ENCODE results near the gene NUP93. TPM values are rescaled to one million over a fixed set of nuclear protein-coding genes. Genes with fewer than 3 reads are reported as not detected.
A peak's percentile ranks its signal among the peaks of the same experiment; 100 is the strongest.

Gene NUP93
- total and polyA plus RNA-seq, 9 of the 15 experiments (the other 6 are each of a cell fraction or from before 2014, with no cell fraction given): 92.0 to 162 (median 121) TPM

DNA sequence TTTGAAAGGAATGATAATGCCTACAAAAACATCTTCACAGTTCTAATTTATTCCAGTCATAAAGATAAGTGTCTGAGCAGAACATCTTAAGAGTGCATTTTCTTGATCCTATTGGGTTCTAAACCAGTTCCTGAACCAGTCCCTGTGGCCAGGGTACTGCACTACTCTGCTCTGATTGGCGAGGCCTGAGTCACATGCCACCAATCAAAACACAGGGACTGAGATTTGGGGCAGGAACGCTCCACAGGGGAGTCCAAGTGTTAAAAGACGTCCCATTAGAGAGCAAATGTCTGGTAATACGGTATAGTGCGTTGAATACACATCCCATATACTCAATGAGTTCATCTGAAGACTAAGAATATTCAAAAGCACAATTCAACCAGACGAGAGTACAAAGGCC is 3.0 kb upstream of the NUP93 start:
- Histone ChIP-seq H2AFZ (ENCODE audit: low read depth, low read length) (no peak overlapping the region), H3K27ac (ENCODE audit: extremely low read depth, low read depth, low read length) (no peak overlapping the region), H3K36me3 (ENCODE audit: control insufficient read depth, insufficient read depth, low read length) (peaks cover 4% of the 10 kb centered on the region; the same call in 1 of the 3 replicates), H3K9me3 (replicated peaks; ENCODE audit: control insufficient read depth, insufficient read depth, low read depth, low read length) (no peaks in the 10 kb centered on the region), H4K20me1 (replicated peaks; ENCODE audit: control insufficient read depth, insufficient read depth, low read length) (no peaks in the 10 kb centered on the region; the same call in 1 of the 2 replicates), H3K79me2 (ENCODE audit: control insufficient read depth, insufficient read depth, low read length) (peaks cover 20% of the 10 kb centered on the region), H3K9me1 (ENCODE audit: control insufficient read depth, insufficient read depth, low read length) (no peaks in the 10 kb centered on the region), H3K9ac (ENCODE audit: insufficient read depth in 1 of 2, low read depth in 2 of 2, low read length in 2 of 2) (no peak overlapping the region), H3K4me2 (ENCODE audit: insufficient read depth, low read length) (no peak overlapping the region), H3K27me3 (ENCODE audit: control insufficient read depth in 2 of 2, insufficient read depth in 2 of 2, low read length in 2 of 2) (no peaks in the 10 kb centered on the region), H3K4me3 (no peak overlapping the region), H3K4me1 (replicated peaks in 1 of 2; ENCODE audit: control insufficient read depth in 2 of 2, insufficient read depth in 2 of 2, low read length in 2 of 2) (peaks cover 5 to 14% of the 10 kb centered on the region in 2 experiments; a peak in 4 of 5 replicates)
- CTCF ChIA-PET (ENCODE audit: low intra/inter-chr PET ratio): no interaction called here
- FAIRE-seq (peak; percentile 52), DNase-seq (ENCODE audit: extremely low read depth in 1 of 4, low spot score in 3 of 4) (peak in 1 of 4 experiments; percentile 39), ATAC-seq (peak; percentile 33; the same call in 2 of the 3 replicates)
- intact Hi-C loops (cut with micrococcal nuclease) (loop anchor here (5.0 kb wide), 1 partner anchor 60 kb away; no protein-coding TSS in a partner anchor), in situ Hi-C loops (cut with MboI) (no loop called here)
- POLR2A ChIA-PET: no interaction called here
- 23% methylated on average over 6 of the region's 6 CpGs for WGBS (ENCODE audit: insufficient coverage, low coverage, missing lambda C conversion rate)
- no TSS peak for BruUV-seq (replicated peaks)
- TF ChIP-seq TEAD1 (CRISPR knock-in tag; IDR thresholded peaks at IDR 0.05) (no peak), RCOR1 (IDR thresholded peaks at IDR 0.05; ENCODE audit: borderline replicate concordance in 1 of 2, low read depth in 2 of 2, low read length in 2 of 2) (peak in 1 of 2 experiments; percentile 87; a peak in 2 of 4 replicates), FOXK1 (CRISPR knock-in tag; IDR thresholded peaks at IDR 0.05; ENCODE audit: borderline replicate concordance) (no peak), KDM1A (IDR thresholded peaks at IDR 0.05) (peak in 1 of 2 experiments; percentile 69; a peak in 3 of 4 replicates), NFYB (IDR thresholded peaks at IDR 0.05; ENCODE audit: extremely low read depth, insufficient read length) (peak; percentile 82), PHF21A (IDR thresholded peaks at IDR 0.05; ENCODE audit: borderline replicate concordance, low read depth) (peak; percentile 96), HMG20B (CRISPR knock-in tag; IDR thresholded peaks at IDR 0.05) (no peak), RAD51 (IDR thresholded peaks at IDR 0.05; ENCODE audit: borderline replicate concordance, low read depth) (peak; percentile 56), RBM25 (IDR thresholded peaks at IDR 0.05; ENCODE audit: low read depth, low read length, severe bottlenecking) (peak; percentile 47)
- TF ChIP-seq, protein P1, sequence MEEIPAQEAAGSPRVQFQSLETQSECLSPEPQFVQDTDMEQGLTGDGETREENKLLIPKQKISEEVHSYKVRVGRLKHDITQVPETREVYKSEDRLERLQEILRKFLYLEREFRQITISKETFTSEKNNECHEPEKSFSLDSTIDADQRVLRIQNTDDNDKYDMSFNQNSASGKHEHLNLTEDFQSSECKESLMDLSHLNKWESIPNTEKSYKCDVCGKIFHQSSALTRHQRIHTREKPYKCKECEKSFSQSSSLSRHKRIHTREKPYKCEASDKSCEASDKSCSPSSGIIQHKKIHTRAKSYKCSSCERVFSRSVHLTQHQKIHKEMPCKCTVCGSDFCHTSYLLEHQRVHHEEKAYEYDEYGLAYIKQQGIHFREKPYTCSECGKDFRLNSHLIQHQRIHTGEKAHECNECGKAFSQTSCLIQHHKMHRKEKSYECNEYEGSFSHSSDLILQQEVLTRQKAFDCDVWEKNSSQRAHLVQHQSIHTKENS (CRISPR knock-in tag; IDR thresholded peaks at IDR 0.05): no peak
- TF ChIP-seq, protein P2, sequence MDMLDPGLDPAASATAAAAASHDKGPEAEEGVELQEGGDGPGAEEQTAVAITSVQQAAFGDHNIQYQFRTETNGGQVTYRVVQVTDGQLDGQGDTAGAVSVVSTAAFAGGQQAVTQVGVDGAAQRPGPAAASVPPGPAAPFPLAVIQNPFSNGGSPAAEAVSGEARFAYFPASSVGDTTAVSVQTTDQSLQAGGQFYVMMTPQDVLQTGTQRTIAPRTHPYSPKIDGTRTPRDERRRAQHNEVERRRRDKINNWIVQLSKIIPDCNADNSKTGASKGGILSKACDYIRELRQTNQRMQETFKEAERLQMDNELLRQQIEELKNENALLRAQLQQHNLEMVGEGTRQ (CRISPR knock-in tag; IDR thresholded peaks at IDR 0.05): peak; percentile 77
- TF ChIP-seq, protein P3, sequence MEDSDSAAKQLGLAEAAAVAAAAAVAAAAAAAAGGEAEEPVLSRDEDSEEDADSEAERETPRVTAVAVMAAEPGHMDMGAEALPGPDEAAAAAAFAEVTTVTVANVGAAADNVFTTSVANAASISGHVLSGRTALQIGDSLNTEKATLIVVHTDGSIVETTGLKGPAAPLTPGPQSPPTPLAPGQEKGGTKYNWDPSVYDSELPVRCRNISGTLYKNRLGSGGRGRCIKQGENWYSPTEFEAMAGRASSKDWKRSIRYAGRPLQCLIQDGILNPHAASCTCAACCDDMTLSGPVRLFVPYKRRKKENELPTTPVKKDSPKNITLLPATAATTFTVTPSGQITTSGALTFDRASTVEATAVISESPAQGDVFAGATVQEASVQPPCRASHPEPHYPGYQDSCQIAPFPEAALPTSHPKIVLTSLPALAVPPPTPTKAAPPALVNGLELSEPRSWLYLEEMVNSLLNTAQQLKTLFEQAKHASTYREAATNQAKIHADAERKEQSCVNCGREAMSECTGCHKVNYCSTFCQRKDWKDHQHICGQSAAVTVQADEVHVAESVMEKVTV (CRISPR knock-in tag; IDR thresholded peaks at IDR 0.05): no peak
- TF ChIP-seq, protein P4, sequence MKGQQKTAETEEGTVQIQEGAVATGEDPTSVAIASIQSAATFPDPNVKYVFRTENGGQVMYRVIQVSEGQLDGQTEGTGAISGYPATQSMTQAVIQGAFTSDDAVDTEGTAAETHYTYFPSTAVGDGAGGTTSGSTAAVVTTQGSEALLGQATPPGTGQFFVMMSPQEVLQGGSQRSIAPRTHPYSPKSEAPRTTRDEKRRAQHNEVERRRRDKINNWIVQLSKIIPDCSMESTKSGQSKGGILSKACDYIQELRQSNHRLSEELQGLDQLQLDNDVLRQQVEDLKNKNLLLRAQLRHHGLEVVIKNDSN (CRISPR knock-in tag; IDR thresholded peaks at IDR 0.05): peak; percentile 70
- TF ChIP-seq, protein P5, sequence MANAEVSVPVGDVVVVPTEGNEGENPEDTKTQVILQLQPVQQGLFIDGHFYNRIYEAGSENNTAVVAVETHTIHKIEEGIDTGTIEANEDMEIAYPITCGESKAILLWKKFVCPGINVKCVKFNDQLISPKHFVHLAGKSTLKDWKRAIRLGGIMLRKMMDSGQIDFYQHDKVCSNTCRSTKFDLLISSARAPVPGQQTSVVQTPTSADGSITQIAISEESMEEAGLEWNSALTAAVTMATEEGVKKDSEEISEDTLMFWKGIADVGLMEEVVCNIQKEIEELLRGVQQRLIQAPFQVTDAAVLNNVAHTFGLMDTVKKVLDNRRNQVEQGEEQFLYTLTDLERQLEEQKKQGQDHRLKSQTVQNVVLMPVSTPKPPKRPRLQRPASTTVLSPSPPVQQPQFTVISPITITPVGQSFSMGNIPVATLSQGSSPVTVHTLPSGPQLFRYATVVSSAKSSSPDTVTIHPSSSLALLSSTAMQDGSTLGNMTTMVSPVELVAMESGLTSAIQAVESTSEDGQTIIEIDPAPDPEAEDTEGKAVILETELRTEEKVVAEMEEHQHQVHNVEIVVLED (CRISPR knock-in tag; IDR thresholded peaks at IDR 0.05): no peak

All from K562 (cell line).